Stimulated activated CD4-positive, alpha-beta T cell treated with anti-CD3 and anti-CD28 coated beads, Interleukin-1b, Interleukin-23, amount 100 ng/mL, for 1 hour (primary cell): ENCODE results near the gene BUB1B.
A peak's percentile ranks its signal among the peaks of the same experiment; 100 is the strongest.

Source experiments
- DNase-seq, 2 donors: peaks; one replicate each; pipeline ENCODE4 v3.0.0-alpha.2; 2020; ENCODE audit warnings: low read depth in 2 of 2

BUB1B gene

GRCh38 chr15:40183636-40184463 is 23.0 kb downstream of the BUB1B start:
- no peak for DNase-seq

DNA sequence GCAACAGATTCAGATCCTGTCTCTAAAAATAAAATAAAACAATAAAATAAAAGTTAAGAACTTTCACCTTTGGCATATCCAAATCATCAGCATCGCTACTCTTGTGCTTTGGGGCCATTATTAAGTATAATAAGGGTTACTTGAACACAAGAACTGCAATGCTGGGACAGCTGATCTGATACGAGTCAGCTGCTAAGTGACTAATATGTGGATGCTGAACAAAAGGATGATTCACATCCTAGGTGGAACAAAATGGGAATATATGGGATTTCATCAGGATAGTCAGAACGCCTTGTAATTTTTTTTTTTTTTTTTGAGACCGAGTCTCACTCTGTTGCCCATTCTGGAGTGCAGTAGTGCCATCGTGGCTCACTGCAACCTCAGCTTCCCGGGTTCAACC is 29.7 kb downstream of the BUB1B start:
- no peak for DNase-seq

DNA sequence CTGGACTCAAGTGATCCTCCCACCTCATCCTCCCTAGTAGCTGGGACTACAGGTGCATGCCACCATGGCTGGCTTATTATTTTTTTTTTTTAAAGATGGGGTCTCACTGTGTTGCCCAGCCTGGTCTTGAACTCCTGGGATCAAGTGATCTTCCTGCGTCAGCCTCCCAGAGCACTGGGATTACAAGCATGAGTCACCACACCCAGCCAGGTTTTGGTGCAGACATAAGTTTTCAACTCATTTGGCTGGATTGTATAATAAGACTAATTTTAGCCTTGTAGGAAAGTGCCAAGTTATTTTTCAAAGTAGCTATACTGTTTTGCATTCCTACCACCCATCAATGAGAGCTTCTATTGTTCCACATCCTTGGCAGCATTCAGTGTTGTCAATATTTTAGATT is 32.1 kb downstream of the BUB1B start:
- DNase-seq, result no peak

DNA sequence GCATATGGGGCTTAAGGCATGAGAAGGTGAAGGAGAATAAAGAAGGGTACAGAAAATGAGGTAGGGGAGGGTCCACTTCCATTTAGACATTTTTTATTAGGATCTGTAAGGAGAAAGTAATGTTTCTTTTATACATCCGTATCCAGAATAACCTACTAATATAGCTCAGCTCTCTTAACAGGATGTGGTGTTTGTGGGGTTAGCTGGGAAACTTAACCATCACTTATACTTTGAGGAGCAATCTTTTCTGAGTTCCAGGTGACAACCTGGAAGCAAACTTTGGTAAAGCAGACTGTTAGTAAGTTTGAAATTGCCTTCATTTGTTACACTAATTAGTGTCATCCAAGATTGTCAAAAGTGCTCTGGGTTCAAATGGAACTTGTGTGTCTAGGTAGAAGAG is 36.6 kb downstream of the BUB1B start:
- DNase-seq, result no peak

GRCh38 chr15:40198355-40199085 is 37.7 kb downstream of the BUB1B start:
- no peak for DNase-seq

DNA sequence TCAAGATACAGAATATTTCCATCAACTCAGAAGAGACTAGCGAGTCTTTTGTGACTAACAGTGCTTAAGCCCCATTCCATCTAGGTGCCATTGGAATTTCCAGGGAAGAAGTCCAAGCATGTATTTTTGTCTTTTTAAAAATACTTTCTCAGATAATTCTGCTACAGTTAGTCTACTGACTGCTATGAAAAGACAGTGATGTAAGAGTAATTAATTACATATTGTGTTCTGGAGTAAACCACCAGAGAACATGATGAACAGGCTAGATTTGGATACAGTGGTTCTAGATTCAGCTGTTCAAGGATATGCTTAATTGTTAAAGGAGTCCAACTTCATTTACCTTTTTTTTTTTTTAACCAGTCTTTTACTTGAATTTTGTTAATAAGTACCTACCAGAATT is 43.2 kb downstream of the BUB1B start:
- DNase-seq, result no peak

GRCh38 chr15:40217166-40217824 is 56.4 kb downstream of the BUB1B start:
- no peak for DNase-seq

- DNase-seq, result no peak
Observed at GRCh38 chr15:40219801-40220200, 58.9 kb downstream of the BUB1B start.

DNA sequence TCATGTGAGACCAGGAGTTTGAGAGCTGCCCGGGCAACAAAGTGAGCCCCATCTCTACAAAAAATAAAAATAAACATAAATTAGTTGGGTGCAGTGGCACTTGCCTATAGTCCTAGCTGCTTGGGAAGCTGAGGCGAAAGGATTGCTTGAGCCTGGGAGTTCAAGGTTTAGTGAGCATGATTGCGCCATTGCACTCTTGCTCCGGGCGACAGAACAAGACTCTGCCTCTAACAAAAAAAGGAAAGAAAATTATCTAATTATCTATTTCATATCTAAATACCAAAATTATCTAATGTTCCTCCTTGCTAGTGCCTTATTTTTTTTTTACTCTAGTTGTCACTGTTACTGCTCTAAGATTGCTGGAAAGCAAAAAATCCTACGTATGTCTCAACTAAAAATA is 61.3 kb downstream of the BUB1B start:
- no peak for DNase-seq

- no peak for DNase-seq
Observed at GRCh38 chr15:40226736-40227135, 65.9 kb downstream of the BUB1B start.

GRCh38 chr15:40229316-40229715 is 68.4 kb downstream of the BUB1B start:
- DNase-seq, result no peak

DNA sequence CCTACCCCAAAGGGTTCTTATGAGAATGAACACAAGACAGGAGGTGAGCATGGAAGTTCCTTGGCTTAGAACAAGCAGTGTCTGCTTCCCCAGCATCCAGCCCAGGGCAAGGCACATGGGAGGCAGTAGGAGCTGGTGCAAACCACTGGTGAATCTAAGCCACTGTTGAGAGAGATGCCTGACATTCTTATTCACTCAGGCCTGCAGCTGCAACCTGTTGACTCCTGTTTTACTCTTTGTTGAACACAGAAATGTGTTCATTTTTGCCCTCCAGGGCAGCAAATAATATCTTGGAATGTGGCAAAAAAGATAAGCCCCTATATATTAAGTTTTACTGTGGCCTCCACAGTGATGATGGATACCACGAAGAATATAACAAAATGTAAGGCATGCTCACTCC is 69.1 kb downstream of the BUB1B start:
- no peak for DNase-seq

DNA sequence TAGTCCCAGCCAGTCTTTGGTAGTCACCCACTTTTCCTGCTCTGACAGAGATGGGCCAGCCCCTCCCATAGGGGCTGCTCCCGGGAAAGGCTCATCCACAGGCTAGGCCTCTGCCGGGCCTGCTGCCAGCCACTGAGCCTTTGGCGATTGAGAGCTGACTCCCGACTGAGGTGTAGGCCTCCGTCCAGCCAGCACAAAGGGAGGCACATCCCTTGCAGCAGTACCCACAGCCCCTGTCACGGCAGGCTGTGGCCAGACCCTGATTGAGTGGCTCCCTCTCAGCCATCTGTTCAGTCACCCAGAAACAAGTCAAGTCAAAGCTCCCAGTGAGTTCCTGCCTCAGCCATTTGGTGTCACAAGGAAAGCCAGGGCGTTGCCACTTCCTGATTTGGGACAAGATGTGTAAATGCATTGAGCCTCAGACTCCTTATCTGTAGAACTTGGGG is 71.8 kb downstream of the BUB1B start:
- DNase-seq, result no peak

GRCh38 chr15:40233727-40234577 is 73.1 kb downstream of the BUB1B start:
- no peak for DNase-seq

DNA sequence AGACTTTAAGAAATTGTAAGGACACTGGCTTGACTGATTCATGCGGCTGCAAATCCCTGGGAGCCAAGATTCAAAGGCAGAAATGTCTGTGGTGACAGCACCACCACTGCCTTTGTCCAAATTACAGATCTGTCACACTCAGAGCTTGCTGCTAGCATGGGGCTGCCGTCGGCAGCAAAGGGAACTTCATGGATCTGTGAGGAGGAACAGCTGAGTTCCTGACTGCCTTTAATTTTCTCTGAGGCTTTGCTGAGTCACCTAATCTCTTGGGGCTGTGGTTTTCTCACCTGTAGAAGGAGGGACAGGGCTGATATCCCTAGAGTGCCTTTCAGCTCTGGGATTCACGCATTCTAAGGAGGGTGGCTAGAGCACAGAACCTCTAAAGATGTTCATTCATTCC is 73.9 kb downstream of the BUB1B start:
- DNase-seq, result no peak

DNA sequence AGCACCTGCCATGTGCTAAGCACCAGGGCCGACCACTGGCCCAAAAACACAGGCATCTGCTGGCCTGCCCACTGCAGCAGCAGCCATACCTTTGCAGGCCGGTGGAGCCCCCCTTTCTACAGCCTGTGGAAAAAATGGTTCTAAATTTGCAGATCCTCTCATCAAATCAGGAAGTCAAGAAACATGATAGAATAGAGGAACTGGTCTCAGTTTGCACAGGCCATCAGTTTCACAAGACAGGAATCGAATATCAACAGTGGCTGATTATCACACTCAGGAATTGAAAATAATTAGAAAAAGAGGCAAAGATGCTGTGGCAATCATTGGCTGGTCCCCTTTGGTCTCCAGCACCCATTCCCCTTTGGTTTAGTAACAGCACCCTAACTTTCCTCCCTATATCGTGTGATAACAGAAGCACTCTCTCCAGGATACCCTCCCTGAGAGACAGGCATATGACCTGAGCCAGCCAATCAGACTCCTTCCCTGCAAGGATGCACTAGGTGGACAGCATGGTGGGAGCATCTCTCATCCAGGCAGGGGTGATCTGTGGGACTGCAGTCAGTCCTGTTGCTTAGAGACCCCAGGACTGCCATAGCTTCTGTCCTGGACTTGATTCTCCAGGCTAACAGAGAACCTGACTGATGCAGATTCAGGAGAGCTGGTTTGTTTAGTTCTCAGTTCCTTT is 74.5 kb downstream of the BUB1B start:
- no peak for DNase-seq

- DNase-seq, result peak in 1 of 2 donors; percentile 12
Observed at GRCh38 chr15:40238532-40239403, 77.9 kb downstream of the BUB1B start, which contains the start of gene PAK6. Gene PAK6 (plus strand): TSS chr15:40239063. CDS start chr15:40264786, 25,723 bp downstream.

DNA sequence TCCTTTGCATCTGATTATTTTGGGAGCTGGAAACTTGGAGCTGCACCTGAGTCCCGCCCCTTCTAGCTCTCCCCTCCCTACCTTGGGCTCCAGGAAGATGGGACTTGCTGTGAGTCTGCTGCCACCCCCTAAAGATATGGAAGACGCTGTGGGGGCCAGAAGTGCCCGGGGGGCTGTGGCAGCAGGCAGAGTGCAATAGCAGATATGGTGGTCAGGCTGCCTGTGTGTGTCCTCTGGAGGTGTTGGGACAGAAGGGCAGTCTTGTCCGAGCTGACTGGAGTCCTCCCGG is 78.5 kb downstream of the BUB1B start:
- no peak for DNase-seq

GRCh38 chr15:40239693-40240618 is 79.1 kb downstream of the BUB1B start:
- no peak for DNase-seq
